HL-60/S4 (cell line): Measurements from ENCODE around the gene CMSS1.

Experiments
- in situ Hi-C: fragments of 300-500 bp; cut with MboI; formaldehyde crosslinking; loops from 2 replicates; pipeline ENCODE4 v1.14.3; 2022; ENCODE audit warnings: low sequenced_read_pairs

CMSS1 gene

DNA sequence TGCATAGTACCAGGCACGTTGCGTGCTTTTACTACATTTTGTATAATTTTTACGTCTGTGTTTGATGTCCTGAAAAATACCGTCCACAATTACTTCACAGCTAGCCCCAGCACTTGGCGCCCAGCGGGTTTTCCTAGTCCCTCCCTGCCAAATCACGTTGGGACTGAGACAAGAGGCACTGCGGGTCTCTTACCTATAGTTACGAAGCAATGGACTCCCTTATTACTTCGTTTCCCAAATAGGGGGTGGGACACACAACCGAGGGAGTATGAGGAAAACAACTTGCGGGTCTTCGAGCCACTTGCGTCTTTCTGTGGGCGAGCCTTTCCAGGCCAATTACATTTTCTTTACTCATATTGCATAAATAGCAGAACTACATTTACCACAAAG, 620 bp upstream of the CMSS1 start:
- in situ Hi-C loops = no loop called here

DNA sequence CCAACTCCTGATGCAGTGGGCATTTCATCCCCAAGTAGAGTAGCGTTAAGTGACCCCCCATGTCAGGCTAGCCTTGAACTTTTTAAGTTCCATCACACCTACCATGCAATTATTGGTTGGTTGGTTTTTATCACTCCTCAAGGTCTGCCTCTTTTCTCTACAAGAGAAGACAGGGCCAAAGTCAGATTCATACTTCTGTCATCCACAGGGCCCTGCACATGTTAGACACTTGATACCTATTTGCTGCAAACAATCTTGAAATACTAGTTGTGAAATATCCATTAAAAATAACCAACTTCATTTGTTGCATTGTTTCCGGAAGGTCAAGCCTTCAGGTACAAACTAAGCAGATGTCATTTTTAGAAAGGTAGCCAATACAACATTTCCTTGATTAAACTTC, 1.2 kb downstream of the CMSS1 start:
- in situ Hi-C loops = no loop called here

DNA sequence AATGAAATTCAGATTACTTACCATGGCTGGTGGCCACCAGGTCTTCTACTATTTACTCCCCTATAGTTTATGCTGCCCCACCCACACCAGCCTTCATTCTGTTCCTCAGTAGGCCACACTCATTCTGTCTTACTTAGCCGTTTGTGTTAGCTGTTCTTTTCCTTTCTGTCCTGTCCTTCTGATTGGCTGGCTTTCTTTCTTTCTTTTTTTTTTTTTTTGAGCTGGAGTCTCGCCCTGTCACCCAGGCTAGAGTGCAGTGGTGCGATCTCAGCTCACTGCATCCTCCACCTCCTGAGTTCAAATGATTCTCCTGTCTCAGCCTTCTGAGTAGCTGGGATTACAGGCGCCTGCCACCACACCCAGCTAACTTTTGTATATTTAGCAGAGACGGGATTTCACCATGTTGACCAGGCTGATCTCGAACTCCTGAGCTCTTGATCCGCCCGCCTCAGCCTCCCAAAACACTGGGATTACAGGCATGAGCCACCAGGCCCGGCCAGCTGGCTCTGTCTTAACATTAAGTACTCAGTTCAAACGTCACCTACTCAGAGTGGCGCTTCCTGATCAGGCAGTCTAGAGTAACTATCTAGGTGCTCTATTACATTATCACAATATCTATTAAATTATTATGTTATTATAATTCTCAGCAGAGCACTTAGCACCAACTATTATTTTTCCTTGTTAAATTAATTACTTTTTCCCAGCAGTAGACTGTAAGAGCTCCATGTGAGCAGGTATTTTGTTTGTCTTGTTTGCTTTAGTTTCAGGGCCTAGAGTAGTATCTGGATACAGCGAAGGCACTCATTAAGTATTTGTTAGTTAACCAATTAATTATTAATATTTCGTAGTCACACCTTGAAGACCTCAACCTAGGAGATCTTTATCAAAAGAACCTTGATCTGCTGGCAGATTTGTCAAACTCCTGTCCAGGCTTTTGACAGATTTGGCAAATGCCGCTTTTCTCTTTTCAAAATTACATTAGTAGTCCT, 6.4 kb downstream of the CMSS1 start:
- in situ Hi-C loops = no loop called here

DNA sequence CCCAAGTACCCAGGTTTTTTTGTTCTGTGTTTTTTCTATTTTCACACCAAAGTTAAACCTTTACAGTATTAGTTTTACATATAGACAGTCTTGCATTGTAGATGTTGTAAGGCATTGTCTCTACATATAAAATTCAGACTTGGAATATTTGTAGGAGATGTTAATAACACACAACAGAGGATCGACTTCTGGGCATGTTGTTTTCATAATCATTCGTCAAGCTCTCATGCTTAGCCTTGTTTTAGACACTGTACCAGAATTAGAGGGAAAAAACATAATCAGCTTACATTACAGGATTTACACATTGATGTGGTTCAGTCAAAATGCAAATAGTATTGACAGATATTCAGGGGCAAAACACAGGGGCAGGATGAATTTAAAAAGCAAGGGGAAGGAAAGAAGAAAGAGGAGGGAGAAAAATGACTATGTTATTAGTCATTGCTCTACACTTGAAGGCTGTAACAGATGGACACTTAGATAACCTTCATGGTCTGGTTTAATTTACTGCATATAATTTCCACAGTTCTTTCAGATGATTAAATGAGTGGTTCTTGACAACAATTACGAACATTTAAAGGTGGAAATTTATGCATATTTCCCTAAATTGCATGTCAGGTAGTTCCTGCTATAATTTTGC, 7.5 kb downstream of the CMSS1 start:
- in situ Hi-C loops = loop anchor here (25.0 kb wide), 1 partner anchor 762 kb away; no protein-coding TSS in a partner anchor

DNA sequence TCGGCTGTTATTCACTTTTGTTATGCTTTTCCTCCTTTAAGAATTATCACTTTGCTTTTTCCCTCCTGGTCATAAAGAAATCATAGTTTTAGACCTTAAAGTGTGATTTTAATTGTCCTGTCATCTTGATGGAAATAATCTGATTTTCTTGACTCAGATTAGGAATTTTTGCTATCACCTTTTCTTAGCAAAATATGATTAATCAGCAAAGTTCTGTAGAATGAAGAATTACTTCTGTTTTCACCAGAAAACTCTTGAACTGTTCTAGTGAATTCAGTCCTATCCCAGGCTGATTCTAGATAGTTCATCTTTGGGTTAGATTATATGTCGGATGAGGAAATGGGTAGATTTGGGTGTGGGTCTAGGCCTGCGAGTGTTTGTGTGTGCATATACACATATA, 12.2 kb downstream of the CMSS1 start:
- in situ Hi-C loops = loop anchor here (25.0 kb wide), 1 partner anchor 757 kb away; no protein-coding TSS in a partner anchor

DNA sequence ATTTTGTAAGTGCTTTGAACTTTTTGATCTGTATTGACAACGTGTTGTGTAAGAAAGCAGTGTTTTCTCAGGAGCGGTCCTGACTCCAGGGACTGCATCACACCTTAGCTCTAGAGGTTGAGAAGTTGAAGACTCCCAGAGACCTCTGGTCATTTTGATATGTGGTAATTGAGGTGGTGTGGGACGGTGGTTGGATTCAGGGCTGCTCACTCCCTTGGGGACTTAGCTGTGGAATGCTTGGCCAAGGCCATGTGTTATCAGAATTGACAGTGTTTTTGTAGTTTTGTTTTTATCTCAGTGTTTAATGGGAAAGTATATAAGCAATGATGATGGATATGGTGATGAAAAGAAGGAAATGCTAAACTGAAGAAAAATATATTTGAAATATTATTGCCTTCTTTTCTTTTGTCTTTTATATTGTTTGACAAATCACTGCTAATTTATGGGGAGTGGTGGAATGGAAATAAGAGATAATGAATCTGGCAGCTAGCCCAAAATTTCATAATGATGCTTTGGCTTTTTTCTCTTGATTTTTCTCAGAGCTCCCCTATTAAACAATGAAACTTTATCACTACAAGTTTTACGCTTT, 16.0 kb downstream of the CMSS1 start:
- in situ Hi-C loops = loop anchor here (25.0 kb wide), 1 partner anchor 754 kb away; no protein-coding TSS in a partner anchor

- in situ Hi-C loops = loop anchor here (25.0 kb wide), 1 partner anchor 753 kb away; no protein-coding TSS in a partner anchor
Measured at GRCh38 chr3:99834211-99834957, 16.7 kb downstream of the CMSS1 start.

- in situ Hi-C loops = loop anchor here (25.0 kb wide), 1 partner anchor 751 kb away; no protein-coding TSS in a partner anchor
Measured at GRCh38 chr3:99836681-99837080, 19.0 kb downstream of the CMSS1 start.

- in situ Hi-C loops = loop anchor here (25.0 kb wide), 1 partner anchor 750 kb away; no protein-coding TSS in a partner anchor
Measured at GRCh38 chr3:99837715-99838114, 20.1 kb downstream of the CMSS1 start.

DNA sequence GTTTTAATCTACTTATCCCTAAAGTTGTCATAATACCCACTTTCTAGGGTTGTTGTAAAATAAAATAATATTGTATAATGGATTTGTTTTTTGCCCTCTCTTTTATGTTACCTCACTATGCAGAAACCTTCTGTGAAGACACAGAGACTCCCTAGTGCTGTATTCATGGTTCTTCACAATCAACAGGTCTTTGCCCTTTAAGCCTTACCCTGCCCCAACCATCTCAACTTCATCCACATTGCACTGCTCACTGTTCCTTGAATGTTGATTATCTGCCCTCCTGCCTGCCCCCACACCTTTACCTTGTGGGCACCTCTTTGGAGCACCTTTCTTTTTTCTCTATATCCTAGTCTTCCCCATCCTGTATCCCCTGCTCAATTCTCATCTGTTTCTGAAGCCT, 21.1 kb downstream of the CMSS1 start:
- in situ Hi-C loops = loop anchor here (25.0 kb wide), 1 partner anchor 749 kb away; no protein-coding TSS in a partner anchor

DNA sequence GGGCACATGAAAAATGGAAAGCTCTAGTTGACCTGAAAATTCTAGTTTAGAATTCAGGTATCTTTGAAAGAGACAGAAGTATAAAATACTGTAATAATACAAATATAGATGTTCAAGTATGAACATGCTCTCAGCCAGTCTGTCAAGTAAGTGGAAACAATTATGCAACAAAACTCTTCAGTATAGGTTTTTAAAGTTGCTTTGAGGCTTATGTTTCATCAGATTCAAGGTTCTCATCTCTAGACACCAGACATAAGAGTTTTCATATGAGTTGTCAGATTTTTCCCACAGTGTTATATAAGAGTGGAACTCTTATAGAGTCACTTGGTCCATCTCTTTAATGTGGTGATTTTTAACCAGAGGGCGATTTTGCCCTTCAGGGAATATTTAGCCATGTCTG, 22.0 kb downstream of the CMSS1 start:
- in situ Hi-C loops = loop anchor here (5.0 to 25.0 kb wide), 3 partner anchors 235 to 748 kb away; no protein-coding TSS in a partner anchor

DNA sequence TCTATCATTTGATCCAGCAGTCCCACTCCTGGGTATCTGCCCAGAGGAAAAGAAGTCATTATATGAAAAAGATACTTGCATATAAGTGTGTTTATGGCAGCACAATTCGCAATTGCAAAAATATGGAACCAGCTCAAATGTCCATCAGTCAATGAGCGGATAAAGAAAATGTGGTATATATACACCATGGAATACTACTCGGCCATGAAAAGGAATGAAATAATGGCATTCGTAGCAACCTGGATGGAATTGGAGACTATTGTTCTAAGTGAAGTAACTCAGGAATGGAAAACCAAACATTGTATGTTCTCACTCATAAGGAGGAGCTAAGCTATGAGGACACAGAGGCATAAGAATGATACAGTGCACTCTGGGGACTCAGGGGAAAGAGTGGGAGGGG, 24.3 kb downstream of the CMSS1 start:
- in situ Hi-C loops = loop anchor here (5.0 to 25.0 kb wide), 3 partner anchors 233 to 745 kb away; no protein-coding TSS in a partner anchor

DNA sequence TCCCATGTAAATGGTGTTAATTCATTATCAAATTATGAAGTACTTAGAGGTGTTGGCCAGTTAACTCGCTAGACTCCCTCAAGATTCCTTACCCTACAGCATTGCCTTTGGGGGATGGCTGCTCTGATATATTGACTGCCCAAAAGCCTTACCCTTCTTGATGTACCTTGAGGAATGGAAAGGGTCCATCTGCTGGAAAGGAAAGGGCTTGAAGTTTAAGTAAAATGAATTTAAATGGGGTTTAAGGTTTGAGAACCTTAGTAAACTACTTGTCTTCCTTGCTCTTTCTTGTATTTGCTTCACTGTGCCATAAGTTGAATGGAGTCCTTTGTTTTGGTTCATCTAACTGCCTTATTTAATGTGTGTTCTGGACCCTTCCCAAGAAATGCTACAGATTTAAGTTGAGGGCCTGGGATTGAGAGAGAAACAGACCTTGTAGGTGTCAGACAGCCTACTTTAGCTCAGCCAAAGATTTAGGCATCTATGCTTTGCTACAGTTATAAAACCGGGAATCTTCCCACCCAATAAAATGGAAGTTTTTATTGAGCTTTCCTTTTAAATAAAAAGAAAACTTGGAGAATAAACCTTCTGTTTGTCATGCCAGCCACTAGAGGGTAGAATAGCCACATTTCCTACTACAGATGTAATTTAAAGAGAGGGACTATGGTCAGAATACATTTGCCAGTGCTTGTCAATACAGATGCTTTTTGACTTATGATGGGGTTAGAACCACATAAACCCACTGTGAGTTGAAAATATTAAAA, 25.3 kb downstream of the CMSS1 start:
- in situ Hi-C loops = loop anchor here (5.0 to 25.0 kb wide), 3 partner anchors 232 to 744 kb away; no protein-coding TSS in a partner anchor

- in situ Hi-C loops = loop anchor here (5.0 to 25.0 kb wide), 3 partner anchors 231 to 744 kb away; no protein-coding TSS in a partner anchor
Measured at GRCh38 chr3:99843590-99844258, 26.1 kb downstream of the CMSS1 start.

DNA sequence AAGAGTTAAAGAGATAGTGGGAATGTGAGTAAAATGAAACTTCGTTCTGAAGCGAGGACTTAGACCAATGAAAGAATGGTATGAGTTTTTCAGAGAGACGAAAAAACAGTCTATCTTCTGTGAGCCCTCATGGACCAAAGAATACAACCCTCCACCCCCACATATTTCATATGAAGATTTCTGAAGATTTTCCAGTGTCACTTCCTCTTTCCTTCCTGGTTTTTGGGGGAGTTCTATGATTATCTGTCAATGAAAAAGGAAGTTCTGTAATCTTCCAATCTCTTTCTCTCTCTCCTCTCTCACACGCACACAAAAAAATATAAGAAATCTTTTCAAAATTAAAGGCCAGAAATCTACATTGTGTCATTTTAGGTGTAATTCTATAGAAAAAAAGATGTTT, 27.7 kb downstream of the CMSS1 start:
- in situ Hi-C loops = loop anchor here (10.0 to 25.0 kb wide), 2 partner anchors 229 to 742 kb away; no protein-coding TSS in a partner anchor

DNA sequence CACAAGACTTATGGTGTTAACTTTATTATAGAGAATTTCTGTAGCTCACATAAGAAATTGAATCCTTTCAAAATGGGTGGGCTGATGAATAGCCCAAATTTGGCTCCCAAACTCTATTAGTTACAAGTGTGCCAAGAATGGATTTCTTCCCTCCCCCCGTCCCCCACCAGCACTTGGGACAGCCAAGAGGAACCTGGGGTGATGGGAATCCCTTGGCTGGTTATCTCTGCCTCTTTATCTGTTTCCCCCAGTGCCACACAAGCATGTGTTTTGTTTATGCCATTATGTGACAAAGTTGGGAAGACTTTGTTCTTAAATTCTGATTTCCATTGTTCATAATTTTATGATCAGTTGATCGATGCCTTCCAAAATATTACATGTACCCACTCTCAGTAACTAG, 28.3 kb downstream of the CMSS1 start:
- in situ Hi-C loops = loop anchor here (10.0 to 25.0 kb wide), 2 partner anchors 229 to 741 kb away; no protein-coding TSS in a partner anchor

DNA sequence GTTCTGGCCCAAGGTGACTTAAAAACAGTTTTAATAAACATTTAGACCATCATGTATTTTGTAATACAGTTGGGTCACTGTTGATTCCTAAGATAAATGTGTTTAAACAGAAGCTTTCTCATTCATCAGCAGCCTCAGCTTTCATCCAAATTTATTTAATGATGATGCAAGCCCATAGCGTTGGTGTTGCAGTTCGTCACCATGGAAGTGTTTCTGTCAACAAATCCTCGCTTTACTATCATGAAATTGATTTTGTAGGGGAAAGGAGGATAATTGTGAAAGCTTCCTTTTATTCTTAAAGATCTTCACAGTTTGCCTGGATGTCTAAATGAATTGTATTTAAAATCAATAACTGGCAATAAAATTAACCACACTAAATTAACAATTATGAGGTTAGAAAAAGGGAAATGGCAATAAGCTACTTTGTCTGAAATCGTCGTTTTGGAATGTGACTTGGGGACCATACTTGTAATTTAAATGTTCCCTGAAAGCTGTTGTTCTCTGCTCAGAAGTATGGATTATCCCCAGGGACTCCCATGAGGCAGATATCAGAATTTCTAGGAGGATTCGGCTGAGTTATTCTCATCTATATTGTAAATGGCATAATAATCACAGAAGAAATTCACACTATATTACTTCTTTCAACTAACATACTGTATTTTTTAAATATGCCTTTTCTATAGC, 29.0 kb downstream of the CMSS1 start:
- in situ Hi-C loops = loop anchor here (10.0 to 25.0 kb wide), 2 partner anchors 228 to 741 kb away; no protein-coding TSS in a partner anchor

DNA sequence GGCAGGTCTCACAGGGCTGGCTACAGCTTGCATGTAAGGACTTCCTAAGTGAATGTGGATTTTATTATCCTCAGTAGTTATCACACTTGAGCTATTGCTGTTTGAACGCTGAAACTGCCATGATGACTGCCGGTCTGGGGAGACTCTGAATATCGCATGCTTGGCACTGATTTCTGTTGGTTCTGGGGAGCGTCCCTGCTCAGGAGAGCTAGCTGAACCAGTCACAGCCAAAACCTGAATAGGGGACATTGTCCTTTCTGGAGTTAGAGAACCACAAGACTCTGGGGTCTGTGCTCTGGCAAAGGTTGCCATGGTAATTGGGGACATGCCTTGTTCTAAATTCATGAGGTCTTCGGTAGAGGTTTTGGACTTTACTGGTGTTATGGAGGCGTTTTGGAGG, 30.8 kb downstream of the CMSS1 start:
- in situ Hi-C loops = loop anchor here (10.0 to 25.0 kb wide), 2 partner anchors 226 to 739 kb away; no protein-coding TSS in a partner anchor
